ENCODE measurements around the gene ECT2L. TPM values are rescaled to one million over a fixed set of nuclear protein-coding genes. Genes with fewer than 3 reads are reported as not detected.

The ECT2L gene
- total RNA-seq, 1 experiment from 2014 or later, result not detected

GRCh38 chr6:138818496-138819194 lies 22.8 kb downstream of the ECT2L start:
- Histone ChIP-seq H3K4me3 (replicated peaks in 1 of 2; ENCODE audit: low read depth in 1 of 2, low read length in 2 of 2) (peak overlapping the region in 1 of 2 experiments; percentile 23; a peak in 1 of 4 replicates), H3K27ac (ENCODE audit: low read depth, low read length) (peak overlapping the region; percentile 77), H3K9me3 (ENCODE audit: control insufficient read depth in 1 of 2, insufficient read depth in 1 of 2, low read depth in 1 of 2, low read length in 2 of 2) (no peaks in the 10 kb centered on the region), H3K36me3 (ENCODE audit: control insufficient read depth in 1 of 2, insufficient read depth in 2 of 2, low read length in 2 of 2) (no peaks in the 10 kb centered on the region), H2AFZ (ENCODE audit: low read depth, low read length, poor library complexity, severe bottlenecking) (peak overlapping the region; percentile 60), H3K79me2 (ENCODE audit: insufficient read depth, low read length) (no peaks in the 10 kb centered on the region), H3K4me1 (ENCODE audit: control insufficient read depth in 1 of 2, insufficient read depth in 2 of 2, low read length in 2 of 2) (peaks cover 28 to 44% of the 10 kb centered on the region in 2 experiments), H3K4me2 (ENCODE audit: low read length) (peak overlapping the region; percentile 71), H3K9ac (ENCODE audit: low read length) (peak overlapping the region; percentile 56), H4K20me1 (ENCODE audit: insufficient read depth) (no peaks in the 10 kb centered on the region), H3K27me3 (ENCODE audit: insufficient read depth, low read length) (no peaks in the 10 kb centered on the region), H3K9me2 (ENCODE audit: insufficient read depth) (no peaks in the 10 kb centered on the region)
- CTCF ChIA-PET, result interaction anchor here (1.9 kb wide), 1 partner anchor 546 kb away, joined by 10 read pairs; no protein-coding TSS in a partner anchor
- ATAC-seq (peak; percentile 1; the same call in 1 of the 2 replicates), DNase-seq (ENCODE audit: low read depth, low spot score) (no peak)
- BruUV-seq (replicated peaks), result no TSS peak
- intact Hi-C loops (cut with micrococcal nuclease), result loop anchor here (5.0 kb wide), 1 partner anchor 399 kb away; no protein-coding TSS in a partner anchor
- TF ChIP-seq REST (IDR thresholded peaks at IDR 0.05; ENCODE audit: low read depth) (no peak), EGR1 (IDR thresholded peaks at IDR 0.05; ENCODE audit: low read depth) (no peak), FOSL1 (IDR thresholded peaks at IDR 0.05; ENCODE audit: low read depth) (no peak), ELF1 (IDR thresholded peaks at IDR 0.05; ENCODE audit: borderline replicate concordance, low read depth) (no peak), TCF7L2 (IDR thresholded peaks at IDR 0.05; ENCODE audit: borderline replicate concordance, extremely low read depth, insufficient read depth, insufficient read length) (no peak), POLR2A (IDR thresholded peaks at IDR 0.05; ENCODE audit: borderline replicate concordance, extremely low read depth, insufficient read depth, insufficient read length) (no peak), POLR2AphosphoS5 (IDR thresholded peaks at IDR 0.05; ENCODE audit: low read depth, low read length) (no peak), RAD21 (IDR thresholded peaks at IDR 0.05; ENCODE audit: low read depth) (no peak), ZFX (IDR thresholded peaks at IDR 0.05) (no peak), MAX (IDR thresholded peaks at IDR 0.05) (no peak), CEBPB (IDR thresholded peaks at IDR 0.05; ENCODE audit: low read depth) (no peak), CTCF (IDR thresholded peaks at IDR 0.05 in 2 of 3, conservative IDR thresholded peaks at IDR 0.05 in 1 of 3; ENCODE audit: borderline replicate concordance in 1 of 3, insufficient read depth in 1 of 3, low read depth in 2 of 3, low read length in 2 of 3) (no peak), EZH2phosphoT487 (IDR thresholded peaks at IDR 0.05; ENCODE audit: borderline replicate concordance) (no peak), ZNF274 (IDR thresholded peaks at IDR 0.05; ENCODE audit: low read depth, low read length) (no peak), CBX3 (IDR thresholded peaks at IDR 0.05; ENCODE audit: low read depth) (no peak), JUND (IDR thresholded peaks at IDR 0.05) (no peak), SRF (IDR thresholded peaks at IDR 0.05; ENCODE audit: low read depth) (no peak), SIN3A (IDR thresholded peaks at IDR 0.05; ENCODE audit: low read depth) (no peak)
- POLR2A ChIA-PET, result no interaction called here
- RAD21 ChIA-PET (ENCODE audit: low non-redundant PET in 1 of 2, low total read pairs in 2 of 2, uncharacterized antibody in 2 of 2, unreplicated experiment in 2 of 2), result no interaction called here
